Mucosa of stomach (tissue), 1 donor: ENCODE measurements around the gene KCNJ1.

ENCODE experiments used
- H3K27me3 ChIP-seq: one replicate; pipeline ENCODE4 v1.7.0; 2013; ENCODE audit warnings: mild to moderate bottlenecking, low read length; ENCODE audit not compliant: control insufficient read depth, insufficient read depth
- H3K36me3 ChIP-seq: one replicate; pipeline ENCODE4 v1.7.0; 2013; ENCODE audit warnings: low read length; ENCODE audit not compliant: control insufficient read depth, insufficient read depth
- H3K4me1 ChIP-seq: one replicate; pipeline ENCODE4 v1.7.0; 2013; ENCODE audit warnings: mild to moderate bottlenecking, low read length; ENCODE audit not compliant: control insufficient read depth, insufficient read depth
- H3K4me3 ChIP-seq: one replicate; pipeline ENCODE4 v1.7.0; 2013; ENCODE audit warnings: low read length
- H3K9ac ChIP-seq: one replicate; pipeline ENCODE4 v1.7.0; 2013; ENCODE audit warnings: mild to moderate bottlenecking, low read length, moderate library complexity
- H3K9me3 ChIP-seq: one replicate; pipeline ENCODE4 v1.7.0; 2013; ENCODE audit warnings: mild to moderate bottlenecking, low read length, moderate library complexity; ENCODE audit not compliant: control insufficient read depth
- donor health status: Pancreatic carcinoma.

KCNJ1 gene

DNA sequence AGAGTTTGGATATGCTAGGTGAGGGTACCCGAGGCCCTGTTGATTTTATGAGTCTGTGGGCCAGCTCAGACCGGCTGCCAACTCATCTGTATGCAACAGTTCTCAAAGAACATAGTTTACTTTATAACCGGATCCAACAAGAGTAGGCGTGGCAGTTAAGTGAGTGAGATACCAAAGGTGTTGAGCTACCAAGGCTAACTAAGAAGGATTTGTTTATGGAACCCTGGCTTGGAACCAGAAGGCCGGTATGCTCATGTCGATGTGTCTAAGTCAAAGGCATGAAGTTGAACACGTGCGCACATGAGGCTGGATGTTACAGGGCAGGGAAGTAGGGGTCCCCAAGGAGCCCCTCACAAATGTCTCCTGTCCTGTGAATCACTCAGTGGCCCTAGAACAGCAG, at the start of gene KCNJ1:
TSS of gene KCNJ1 (minus strand) at position 20 of the 400 bp plus-strand sequence. CDS start 27,053 bp downstream, outside the sequence.
- Histone ChIP-seq H3K27me3 (no peaks in the 10 kb centered on the region), H3K4me1 (no peaks in the 10 kb centered on the region), H3K36me3 (no peaks in the 10 kb centered on the region), H3K4me3 (no peak within 1 kb of the TSS), H3K9ac (no peak within 1 kb of the TSS), H3K9me3 (no peaks in the 10 kb centered on the region)

GRCh38 chr11:128916681-128917080, 49.6 kb upstream of the KCNJ1 start:
- Histone ChIP-seq H3K9me3 (no peaks in the 10 kb centered on the region), H3K4me3 (no peak overlapping the region), H3K27me3 (peaks cover 10% of the 10 kb centered on the region), H3K36me3 (no peaks in the 10 kb centered on the region), H3K4me1 (no peaks in the 10 kb centered on the region), H3K9ac (no peak overlapping the region)

DNA sequence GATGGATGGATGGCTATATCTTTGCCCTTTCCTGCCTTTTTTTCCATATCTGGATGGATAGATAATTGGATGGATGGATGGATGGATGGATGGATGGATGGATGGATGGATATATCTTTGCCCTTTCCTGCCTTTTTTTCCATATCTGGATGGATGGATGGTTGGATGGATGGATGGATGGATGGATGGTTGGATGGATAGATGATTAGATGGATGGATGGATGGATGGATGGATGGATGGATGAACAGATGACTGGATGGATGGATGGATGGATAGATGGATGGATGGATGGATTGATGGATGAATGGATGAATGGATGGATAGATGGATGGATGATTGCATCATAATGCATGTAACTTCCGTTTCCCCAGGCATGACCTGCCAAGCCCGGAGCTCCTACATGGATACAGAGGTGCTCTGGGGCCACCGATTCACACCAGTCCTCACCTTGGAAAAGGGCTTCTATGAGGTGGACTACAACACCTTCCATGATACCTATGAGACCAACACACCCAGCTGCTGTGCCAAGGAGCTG, 49.0 kb upstream of the KCNJ1 start:
- H3K9me3 ChIP-seq, result no peaks in the 10 kb centered on the region
- H3K4me3 ChIP-seq, result no peak overlapping the region
- no peaks in the 10 kb centered on the region for H3K36me3 ChIP-seq
- H3K4me1 ChIP-seq, result no peaks in the 10 kb centered on the region
- no peak overlapping the region for H3K9ac ChIP-seq
- H3K27me3 ChIP-seq, result peaks cover 10% of the 10 kb centered on the region

GRCh38 chr11:128915149-128915521, 48.0 kb upstream of the KCNJ1 start:
- Histone ChIP-seq H3K4me1 (no peaks in the 10 kb centered on the region), H3K4me3 (no peak overlapping the region), H3K27me3 (peaks cover 4% of the 10 kb centered on the region), H3K36me3 (no peaks in the 10 kb centered on the region), H3K9me3 (no peaks in the 10 kb centered on the region), H3K9ac (no peak overlapping the region)

GRCh38 chr11:128914216-128915148, 47.4 kb upstream of the KCNJ1 start:
- no peak overlapping the region for H3K9ac ChIP-seq
- H3K36me3 ChIP-seq, result no peaks in the 10 kb centered on the region
- no peaks in the 10 kb centered on the region for H3K9me3 ChIP-seq
- peaks cover 4% of the 10 kb centered on the region for H3K27me3 ChIP-seq
- no peak overlapping the region for H3K4me3 ChIP-seq
- H3K4me1 ChIP-seq, result peaks cover under 1% of the 10 kb centered on the region

DNA sequence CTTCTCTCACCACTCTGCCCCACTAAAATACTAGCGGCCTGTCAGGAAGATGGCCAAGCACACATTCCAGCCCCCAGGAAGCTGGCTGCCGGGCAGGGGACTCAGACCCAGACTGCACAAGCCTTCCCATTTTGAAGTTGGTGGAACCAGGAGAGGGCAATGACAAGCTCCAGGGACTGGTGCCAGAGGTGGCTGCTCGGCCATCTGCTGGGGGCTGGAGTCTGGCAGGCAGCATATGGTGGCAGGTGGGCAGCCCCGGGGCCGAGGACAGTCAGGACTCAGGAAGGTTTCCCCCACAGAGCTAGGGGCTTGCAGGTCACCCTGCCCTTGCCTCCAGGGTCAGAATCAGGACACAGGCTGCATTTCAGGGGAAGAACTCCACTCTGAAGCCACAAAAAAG, 46.7 kb upstream of the KCNJ1 start:
- Histone ChIP-seq H3K36me3 (no peaks in the 10 kb centered on the region), H3K27me3 (no peaks in the 10 kb centered on the region), H3K4me1 (peaks cover 7% of the 10 kb centered on the region), H3K4me3 (no peak overlapping the region), H3K9ac (no peak overlapping the region), H3K9me3 (no peaks in the 10 kb centered on the region)

GRCh38 chr11:128911701-128912100, 44.6 kb upstream of the KCNJ1 start:
- Histone ChIP-seq H3K9ac (no peak overlapping the region), H3K9me3 (no peaks in the 10 kb centered on the region), H3K36me3 (no peaks in the 10 kb centered on the region), H3K4me3 (no peak overlapping the region), H3K4me1 (peaks cover 19% of the 10 kb centered on the region), H3K27me3 (peaks cover 8% of the 10 kb centered on the region)

DNA sequence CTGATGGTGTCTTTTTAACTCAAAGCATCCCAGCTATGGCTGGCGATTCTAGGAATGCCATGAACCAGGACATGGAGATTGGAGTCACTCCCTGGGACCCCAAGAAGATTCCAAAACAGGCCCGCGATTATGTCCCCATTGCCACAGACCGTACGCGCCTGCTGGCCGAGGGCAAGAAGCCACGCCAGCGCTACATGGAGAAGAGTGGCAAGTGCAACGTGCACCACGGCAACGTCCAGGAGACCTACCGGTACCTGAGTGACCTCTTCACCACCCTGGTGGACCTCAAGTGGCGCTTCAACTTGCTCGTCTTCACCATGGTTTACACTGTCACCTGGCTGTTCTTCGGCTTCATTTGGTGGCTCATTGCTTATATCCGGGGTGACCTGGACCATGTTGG, 44.1 kb upstream of the KCNJ1 start:
- H3K36me3 ChIP-seq, result no peaks in the 10 kb centered on the region
- H3K4me1 ChIP-seq, result peaks cover 20% of the 10 kb centered on the region
- H3K9ac ChIP-seq, result no peak overlapping the region

GRCh38 chr11:128910576-128910975, 43.5 kb upstream of the KCNJ1 start:
- Histone ChIP-seq H3K27me3 (peaks cover 14% of the 10 kb centered on the region), H3K36me3 (no peaks in the 10 kb centered on the region), H3K9me3 (no peaks in the 10 kb centered on the region), H3K9ac (no peak overlapping the region), H3K4me3 (no peak overlapping the region), H3K4me1 (peaks cover 23% of the 10 kb centered on the region)

More for the DNA sequence above, 44.1 kb upstream of the KCNJ1 start:
- Histone ChIP-seq H3K27me3 (peaks cover 10% of the 10 kb centered on the region), H3K4me3 (no peak overlapping the region), H3K9me3 (no peaks in the 10 kb centered on the region)

DNA sequence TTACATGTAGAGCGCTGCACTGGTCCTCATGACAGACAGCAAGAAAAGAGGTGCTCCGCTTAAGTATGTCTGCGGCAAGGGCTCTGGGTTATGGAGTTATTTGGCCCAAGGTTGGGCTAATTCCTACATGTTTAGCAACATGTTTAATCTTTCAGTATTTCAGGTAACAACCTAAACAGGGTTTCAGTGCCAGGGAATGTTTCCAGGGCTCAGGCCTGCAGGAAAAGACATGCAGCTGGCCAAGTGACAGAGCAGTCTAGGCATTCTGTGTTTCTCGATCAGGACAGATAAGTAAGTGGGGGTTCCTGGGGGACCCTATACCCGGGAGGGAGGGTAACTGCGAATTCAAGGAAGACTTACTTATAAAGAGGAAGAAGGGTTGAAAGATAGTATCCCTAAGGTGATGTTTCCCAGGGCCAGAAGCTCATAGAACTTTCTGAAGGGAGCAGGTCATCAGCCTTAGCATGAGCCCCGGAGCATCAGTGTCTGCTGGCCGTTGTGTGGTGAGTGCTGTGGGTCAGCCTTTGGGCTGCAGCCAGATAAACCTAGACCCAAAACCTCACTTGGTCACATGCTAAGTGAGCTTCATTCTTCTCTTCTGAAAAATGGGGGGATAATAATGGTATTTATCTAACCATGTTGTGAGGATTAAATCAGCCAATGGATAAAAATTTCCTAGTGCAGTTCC, 42.5 kb upstream of the KCNJ1 start:
- Histone ChIP-seq H3K9me3 (no peaks in the 10 kb centered on the region), H3K27me3 (peaks cover 16% of the 10 kb centered on the region), H3K36me3 (no peaks in the 10 kb centered on the region), H3K4me3 (no peak overlapping the region), H3K4me1 (peaks cover 27% of the 10 kb centered on the region), H3K9ac (no peak overlapping the region)

DNA sequence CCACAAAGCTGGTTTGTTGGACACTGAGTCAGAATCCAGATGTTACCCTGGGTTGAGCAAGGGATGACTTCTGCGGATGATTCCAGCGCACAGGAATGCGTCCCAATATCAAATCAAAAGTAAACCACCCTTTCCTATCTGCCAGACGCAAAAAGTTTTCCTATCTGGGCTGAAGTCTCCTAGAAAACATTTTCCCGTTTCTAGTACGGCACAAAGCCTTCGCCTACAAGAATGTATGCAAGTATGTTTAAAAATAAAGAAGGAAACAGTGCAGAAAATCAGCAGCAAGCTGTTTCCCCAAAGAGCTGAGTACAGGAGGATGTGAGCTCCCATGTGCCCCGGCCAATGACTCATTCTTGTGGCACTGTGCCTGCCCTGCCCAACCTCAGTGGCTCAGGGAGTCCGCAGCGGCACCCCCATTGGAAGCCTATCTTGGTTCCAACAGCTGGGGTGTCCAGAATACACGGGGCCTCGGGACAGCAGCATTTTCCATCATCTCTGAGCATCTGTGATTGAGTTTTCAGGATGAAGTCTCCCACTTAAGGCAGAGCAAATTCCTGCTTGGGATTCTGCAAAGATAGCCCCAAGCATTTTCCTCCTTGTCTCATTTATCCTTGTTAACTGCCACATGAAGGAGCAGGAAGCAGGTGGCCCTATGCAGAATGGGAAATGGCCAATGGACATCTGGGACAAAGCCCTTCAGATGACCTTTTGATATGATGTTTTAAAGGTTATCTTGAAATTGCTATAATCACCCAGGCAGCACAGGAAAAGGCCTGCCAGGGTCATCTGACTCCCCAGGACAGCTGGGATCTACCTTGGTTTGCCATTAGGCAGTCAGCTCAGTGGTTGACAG, 41.5 kb upstream of the KCNJ1 start:
- Histone ChIP-seq H3K9me3 (no peaks in the 10 kb centered on the region), H3K36me3 (no peaks in the 10 kb centered on the region), H3K27me3 (peaks cover 17% of the 10 kb centered on the region), H3K4me3 (no peak overlapping the region), H3K9ac (no peak overlapping the region), H3K4me1 (peaks cover 33% of the 10 kb centered on the region)
